Bronchial epithelial cell (primary cell): ENCODE data around the gene COL23A1. TPM values are rescaled to one million over a fixed set of nuclear protein-coding genes. Genes with fewer than 3 reads are reported as not detected.

ENCODE experiments used
- DNase-seq: peaks from one replicate; pipeline ENCODE4 v3.0.0-alpha.2; 2010; ENCODE audit warnings: low read depth
- FAIRE-seq: peaks from 2 replicates; lab custom pipeline; 2011; peaks lifted over from hg19 to GRCh38; lab: Jason Lieb, UNC
- H3K27me3 ChIP-seq: 2 replicates; pipeline ENCODE4 v1.5.1; 2011; ENCODE audit warnings: low read length; ENCODE audit not compliant: control insufficient read depth, insufficient read depth
- H3K36me3 ChIP-seq: 2 replicates; pipeline ENCODE4 v1.5.1; 2011; ENCODE audit warnings: low read length; ENCODE audit not compliant: control insufficient read depth, insufficient read depth
- H3K4me3 ChIP-seq: 2 replicates; pipeline ENCODE4 v1.5.1; 2011; ENCODE audit warnings: mild to moderate bottlenecking, low read depth, low read length, control low read depth
- total RNA-seq: library from RNA; depleted of rRNA; stranded (reverse); fragments of >200 nt; gene quantifications from 2 replicates; pipeline ENCODE4 v1.2.1, GENCODE V29; 2014
- TF ChIP-seq, protein P1 (sequence below): IDR thresholded peaks from 2 replicates; pipeline ENCODE4 v1.5.1; 2011; ENCODE audit warnings: mild to moderate bottlenecking, moderate library complexity, low read length, control low read depth, inconsistent platforms; ENCODE audit not compliant: insufficient read depth, severe bottlenecking

The COL23A1 gene
- total RNA-seq, 1 donor from 2014 or later: 0.26 TPM

DNA sequence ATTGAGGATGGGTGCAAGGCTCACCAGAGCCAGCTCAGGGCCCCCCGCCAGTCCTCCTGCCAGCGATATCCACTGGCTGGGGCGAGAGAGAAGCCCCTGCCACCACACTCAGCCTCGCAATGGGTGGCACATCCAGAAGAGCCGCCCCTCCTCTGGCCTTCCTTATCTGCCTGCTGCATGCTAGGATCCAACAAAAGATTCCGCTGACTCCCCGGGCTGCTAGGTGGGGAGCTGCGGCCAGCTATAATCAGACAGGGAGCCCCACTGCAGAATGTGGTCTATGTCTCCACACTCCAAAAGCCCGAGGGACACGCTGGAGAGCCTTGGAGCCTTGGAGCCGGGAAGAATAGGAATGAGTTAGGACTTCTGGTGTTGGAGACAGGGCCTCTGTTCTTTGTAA, 32.8 kb downstream of the COL23A1 start:
- no peak for DNase-seq
- TF ChIP-seq, protein P1, sequence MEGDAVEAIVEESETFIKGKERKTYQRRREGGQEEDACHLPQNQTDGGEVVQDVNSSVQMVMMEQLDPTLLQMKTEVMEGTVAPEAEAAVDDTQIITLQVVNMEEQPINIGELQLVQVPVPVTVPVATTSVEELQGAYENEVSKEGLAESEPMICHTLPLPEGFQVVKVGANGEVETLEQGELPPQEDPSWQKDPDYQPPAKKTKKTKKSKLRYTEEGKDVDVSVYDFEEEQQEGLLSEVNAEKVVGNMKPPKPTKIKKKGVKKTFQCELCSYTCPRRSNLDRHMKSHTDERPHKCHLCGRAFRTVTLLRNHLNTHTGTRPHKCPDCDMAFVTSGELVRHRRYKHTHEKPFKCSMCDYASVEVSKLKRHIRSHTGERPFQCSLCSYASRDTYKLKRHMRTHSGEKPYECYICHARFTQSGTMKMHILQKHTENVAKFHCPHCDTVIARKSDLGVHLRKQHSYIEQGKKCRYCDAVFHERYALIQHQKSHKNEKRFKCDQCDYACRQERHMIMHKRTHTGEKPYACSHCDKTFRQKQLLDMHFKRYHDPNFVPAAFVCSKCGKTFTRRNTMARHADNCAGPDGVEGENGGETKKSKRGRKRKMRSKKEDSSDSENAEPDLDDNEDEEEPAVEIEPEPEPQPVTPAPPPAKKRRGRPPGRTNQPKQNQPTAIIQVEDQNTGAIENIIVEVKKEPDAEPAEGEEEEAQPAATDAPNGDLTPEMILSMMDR: no peak
- Histone ChIP-seq H3K27me3 (no peaks in the 10 kb centered on the region), H3K36me3 (no peaks in the 10 kb centered on the region), H3K4me3 (no peak overlapping the region)
- FAIRE-seq: no peak

DNA sequence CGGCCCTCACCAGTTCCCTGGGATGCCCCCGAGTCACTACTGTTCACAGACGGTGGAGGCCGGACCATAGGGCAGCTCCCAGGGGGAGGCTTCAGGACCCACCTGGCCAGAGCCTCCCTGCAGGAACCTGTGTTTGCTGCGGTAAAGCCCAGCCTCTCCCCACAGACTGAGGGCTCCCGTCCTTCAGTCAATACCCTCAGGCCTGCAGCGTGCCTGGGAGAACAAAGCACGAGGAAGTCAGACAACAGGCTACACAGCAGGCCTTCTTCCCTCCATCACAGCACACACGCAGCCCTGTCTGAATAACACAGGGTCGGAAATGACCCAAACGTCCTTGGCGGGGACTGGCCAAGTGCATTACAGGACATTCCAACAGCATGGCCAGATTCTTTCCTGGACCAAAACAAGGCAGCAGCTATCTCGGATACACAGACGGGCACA, 34.4 kb downstream of the COL23A1 start:
- no peaks in the 10 kb centered on the region for H3K27me3 ChIP-seq
- FAIRE-seq: no peak
- TF ChIP-seq, protein P1: no peak

DNA sequence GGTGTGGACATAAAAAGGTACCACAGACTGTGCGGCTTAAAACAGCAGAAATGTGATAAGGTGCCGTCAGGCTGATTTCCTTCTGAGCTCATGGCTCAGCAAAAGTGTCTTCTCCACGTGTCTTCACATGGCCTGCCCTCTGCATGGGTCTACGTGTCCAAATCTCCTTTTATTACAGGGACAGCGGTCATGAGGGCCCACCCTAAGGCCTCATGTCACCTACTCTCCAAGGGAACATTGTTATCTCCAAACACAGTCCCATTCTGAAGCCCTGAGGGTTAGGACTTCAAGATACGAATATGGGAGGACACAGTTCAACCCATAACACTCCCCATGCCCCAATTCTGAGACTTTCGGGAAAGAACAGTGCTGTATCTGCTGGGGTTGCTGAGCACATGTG, 35.2 kb downstream of the COL23A1 start:
- H3K4me3 ChIP-seq: no peak overlapping the region
- no peak for DNase-seq
- TF ChIP-seq, protein P1: no peak
- no peak for FAIRE-seq
- no peaks in the 10 kb centered on the region for H3K27me3 ChIP-seq
- no peaks in the 10 kb centered on the region for H3K36me3 ChIP-seq

More for the DNA sequence above, 34.4 kb downstream of the COL23A1 start:
- no peak for DNase-seq
- no peak overlapping the region for H3K4me3 ChIP-seq
- no peaks in the 10 kb centered on the region for H3K36me3 ChIP-seq

DNA sequence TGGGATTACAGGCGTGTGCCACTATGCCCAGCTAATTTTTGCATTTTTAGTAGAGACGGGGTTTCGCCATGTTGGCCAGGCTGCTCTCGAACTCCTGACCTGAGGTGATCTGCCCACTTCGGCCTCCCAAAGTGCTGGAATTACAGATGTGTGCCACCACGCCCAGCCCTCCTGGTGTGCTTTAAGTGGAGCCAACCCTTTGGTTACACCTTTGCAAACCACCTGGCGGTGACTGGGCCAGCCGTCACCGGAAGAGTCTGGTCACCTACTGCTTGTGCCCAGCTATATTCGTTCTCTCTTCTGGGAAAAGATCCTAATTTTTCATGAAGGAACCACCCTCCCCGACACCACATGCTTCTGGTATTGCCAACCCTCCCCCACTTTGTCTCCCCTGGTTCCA, 35.9 kb downstream of the COL23A1 start:
- TF ChIP-seq, protein P1: no peak
- DNase-seq: no peak
- no peaks in the 10 kb centered on the region for H3K27me3 ChIP-seq
- no peaks in the 10 kb centered on the region for H3K36me3 ChIP-seq
- no peak for FAIRE-seq
- H3K4me3 ChIP-seq: no peak overlapping the region

DNA sequence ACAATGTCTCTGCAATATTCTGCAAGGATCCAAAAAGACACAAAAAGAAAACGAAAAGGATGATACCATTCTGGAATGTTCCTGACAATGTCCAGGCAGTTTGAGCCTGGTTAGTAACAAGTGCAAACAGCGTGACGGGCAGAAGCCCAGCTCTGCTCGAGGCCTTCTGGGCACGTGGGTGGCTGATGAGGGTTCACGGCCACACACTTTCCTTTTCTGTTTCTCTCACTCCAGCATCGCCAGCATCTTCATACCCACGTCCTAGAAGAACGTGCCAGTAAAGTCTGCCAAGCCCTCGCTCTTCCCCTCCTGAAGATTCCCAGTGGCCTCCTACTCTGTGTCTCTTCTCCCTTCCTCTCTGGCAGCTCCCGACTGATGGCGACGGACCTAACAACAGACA, 36.7 kb downstream of the COL23A1 start:
- FAIRE-seq (no peak), DNase-seq (no peak)
- Histone ChIP-seq H3K27me3 (no peaks in the 10 kb centered on the region), H3K36me3 (no peaks in the 10 kb centered on the region), H3K4me3 (no peak overlapping the region)
- TF ChIP-seq, protein P1: no peak

DNA sequence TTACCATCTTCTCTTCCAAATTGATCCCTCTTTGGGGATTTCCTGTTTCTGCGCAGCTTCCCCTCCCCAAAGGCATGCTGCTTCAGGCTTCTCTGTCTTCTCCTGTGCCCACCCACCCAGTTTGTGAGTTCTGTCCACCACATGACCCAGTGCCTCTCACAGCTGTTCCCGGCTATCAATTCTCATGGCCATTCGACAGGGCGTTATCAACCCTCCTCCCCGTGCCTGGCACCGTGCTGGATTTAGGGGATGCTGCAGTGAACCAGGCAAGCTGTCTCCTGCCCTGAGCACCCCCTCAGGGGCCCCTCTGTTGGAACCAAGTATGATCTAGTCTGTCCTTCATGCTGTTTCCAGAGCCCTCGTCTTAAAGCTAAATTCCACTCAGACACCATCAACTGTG, 38.7 kb downstream of the COL23A1 start:
- Histone ChIP-seq H3K4me3 (no peak overlapping the region), H3K27me3 (no peaks in the 10 kb centered on the region), H3K36me3 (no peaks in the 10 kb centered on the region)
- no peak for FAIRE-seq
- DNase-seq: no peak
- TF ChIP-seq, protein P1: no peak
